HG02678 (cell line): Measurements from ENCODE around the gene KIFC3.
A peak's percentile ranks its signal among the peaks of the same experiment; 100 is the strongest.
"Not testable (repeated sequence)": the region's sequence is repeated elsewhere in the genome, so short reads cannot be mapped to it uniquely, and the experiment has no call there.

Experiments used
- ATAC-seq: cut with Tn5 transposase; IDR thresholded peaks from one replicate; pipeline ENCODE4 v1.9.1; 2021; ENCODE audit warnings: mild to moderate bottlenecking, moderate library complexity; ENCODE audit not compliant: unreplicated experiment

The KIFC3 gene

DNA sequence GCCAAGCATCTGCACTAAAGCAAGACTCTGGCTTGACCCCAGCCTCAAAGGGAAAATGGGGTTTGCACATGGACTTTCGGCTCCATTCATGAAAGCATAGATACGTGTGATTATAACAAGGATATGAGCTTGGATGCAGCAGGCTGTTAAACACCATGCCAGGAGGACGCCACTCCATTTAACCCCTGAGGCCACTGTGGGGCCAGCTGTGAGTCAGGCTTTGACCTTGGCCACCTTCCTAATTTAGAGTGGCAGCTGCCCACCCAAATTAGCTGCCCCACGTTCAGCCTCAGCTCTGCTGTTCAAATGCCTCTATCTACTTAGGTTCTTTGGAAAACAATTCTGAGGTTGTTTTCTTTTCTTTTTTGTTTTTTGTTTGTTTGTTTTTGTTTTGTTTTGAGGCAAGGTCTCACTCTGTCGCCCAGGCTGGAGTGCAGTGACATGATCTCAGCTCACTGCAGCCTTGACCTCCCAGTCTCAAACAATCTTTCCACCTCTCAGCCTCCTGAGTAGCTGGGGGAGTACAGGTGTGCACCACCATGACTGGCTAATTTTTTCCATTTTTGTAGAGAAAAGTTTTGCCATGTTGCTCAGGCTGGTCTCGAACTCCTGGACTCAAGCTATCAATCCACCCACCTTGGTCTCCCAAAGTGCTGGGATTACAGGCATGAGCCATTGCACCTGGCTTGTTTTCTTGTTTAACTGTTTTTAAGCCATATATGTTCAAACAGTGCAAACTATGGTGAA is 23.2 kb upstream of the KIFC3 start:
- no peak for ATAC-seq

DNA sequence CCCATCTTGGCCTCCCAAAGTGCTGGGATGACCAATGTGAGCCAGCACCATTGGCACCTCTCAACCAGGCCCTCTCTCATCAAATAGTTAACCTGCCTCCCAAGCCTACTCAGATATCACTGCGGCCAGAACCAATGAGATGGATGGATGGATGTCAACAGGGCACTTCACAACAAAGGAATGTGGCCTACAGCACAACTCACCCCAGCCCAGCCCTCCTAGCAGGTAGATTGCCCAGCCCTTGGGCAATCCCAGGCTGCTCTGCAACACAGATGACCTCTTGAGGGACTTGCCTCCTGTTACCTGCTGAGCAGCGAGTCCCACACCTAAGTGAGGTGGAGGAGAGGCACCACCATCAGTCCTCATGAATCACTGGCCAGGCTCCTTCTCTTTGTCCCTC is 22.6 kb upstream of the KIFC3 start:
- no peak for ATAC-seq

DNA sequence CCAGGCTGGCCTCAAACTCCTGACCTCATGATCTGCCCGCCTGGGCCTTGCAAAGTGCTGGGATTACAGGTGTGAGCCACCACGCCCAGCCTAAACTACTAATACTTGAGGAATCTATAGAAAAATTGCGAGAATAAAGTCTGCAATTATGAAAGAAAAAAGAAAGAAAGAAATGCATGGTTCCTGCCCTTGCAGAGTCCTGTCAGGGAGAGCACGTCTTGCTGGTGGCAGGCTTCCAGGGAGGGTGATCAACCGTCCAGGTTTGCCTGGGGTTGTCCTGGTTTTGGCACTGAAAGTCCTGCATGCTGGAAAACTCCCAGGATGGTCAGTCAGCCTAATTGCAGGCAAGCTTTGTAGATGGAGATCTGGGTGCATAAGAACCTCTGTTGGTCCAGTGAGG is 21.5 kb upstream of the KIFC3 start:
- no peak for ATAC-seq

DNA sequence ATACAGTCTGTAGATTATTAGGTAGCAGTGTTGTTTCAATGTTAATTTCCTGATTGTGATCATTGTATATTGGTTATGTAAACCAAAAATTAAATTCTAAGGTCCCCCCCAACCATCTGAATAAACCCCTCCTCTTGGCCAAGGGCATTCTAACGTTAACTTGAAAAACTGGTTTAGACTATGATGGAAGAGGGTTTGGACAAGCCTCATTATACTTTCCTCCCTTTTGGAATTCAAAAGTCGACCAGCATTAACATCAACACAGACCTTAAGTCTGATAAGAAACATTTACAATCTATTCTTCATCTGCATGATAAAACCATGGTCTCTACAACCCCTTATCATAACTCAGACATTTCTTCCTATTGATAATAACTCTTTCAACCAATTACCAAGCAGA is 20.6 kb upstream of the KIFC3 start:
- ATAC-seq, result no peak

DNA sequence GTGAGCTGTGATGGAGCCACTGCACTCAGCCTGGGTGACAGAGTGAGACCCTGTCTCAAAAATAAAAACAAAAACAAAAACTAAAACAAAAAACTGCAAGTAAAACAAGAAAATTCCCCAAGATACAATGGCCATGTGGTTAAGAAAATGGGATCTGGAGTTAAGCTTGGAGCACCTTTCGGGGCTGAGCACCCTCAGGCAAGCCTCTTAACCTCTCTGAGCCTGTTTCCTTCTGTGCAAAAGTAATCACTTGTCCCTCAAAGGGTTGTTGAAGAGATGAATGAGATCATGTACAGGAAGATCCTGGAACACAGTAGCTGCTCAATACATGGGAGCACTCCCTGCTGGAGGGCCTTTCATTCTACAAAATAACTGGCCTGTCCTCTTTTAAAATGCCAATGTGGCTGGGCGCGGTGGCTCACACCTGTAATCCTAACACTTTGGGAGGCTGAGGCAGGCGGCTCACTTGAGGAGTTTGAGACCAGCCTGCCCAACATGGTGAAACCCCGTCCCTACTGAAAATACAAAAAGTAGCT is 19.8 kb upstream of the KIFC3 start:
- ATAC-seq, result no peak

DNA sequence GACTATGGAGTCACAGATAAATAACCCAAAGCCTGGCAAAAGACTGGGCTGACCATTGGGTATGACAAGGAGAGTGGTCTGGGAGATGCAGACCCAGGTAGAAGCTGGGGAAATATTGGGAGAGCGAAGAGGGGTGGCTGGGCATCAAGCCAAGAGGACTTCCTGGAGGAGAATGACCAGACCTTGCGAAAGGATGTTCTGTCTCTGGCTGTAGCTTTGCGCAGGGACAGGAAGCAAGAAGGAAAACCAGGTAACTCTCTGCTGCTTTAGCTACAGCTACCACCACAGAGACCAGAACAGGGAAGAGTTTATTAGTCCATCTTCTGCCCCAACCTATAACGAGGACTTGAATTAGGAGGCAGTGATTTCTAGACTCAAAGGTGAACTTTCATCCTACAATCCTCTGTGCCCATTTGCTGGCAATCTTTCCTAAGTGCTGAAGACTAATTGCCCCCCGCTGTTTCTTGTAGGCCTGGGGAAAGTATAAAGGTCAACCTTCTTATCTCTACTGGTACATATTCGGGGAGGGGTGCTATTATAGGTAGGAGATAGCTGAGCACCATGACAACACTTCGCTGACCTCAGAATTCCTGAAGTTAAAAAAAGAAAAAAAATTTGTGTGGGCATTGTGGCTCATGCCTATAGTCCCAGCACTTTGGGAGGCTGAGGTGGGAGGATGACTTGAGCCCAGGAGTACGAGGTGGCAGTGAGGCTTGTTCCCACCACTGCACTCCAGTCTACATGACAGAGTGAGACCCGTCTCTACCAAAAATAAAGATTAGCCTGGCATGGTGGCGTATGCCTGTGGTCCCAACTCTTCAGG is 19.1 kb upstream of the KIFC3 start:
- ATAC-seq, result no peak

DNA sequence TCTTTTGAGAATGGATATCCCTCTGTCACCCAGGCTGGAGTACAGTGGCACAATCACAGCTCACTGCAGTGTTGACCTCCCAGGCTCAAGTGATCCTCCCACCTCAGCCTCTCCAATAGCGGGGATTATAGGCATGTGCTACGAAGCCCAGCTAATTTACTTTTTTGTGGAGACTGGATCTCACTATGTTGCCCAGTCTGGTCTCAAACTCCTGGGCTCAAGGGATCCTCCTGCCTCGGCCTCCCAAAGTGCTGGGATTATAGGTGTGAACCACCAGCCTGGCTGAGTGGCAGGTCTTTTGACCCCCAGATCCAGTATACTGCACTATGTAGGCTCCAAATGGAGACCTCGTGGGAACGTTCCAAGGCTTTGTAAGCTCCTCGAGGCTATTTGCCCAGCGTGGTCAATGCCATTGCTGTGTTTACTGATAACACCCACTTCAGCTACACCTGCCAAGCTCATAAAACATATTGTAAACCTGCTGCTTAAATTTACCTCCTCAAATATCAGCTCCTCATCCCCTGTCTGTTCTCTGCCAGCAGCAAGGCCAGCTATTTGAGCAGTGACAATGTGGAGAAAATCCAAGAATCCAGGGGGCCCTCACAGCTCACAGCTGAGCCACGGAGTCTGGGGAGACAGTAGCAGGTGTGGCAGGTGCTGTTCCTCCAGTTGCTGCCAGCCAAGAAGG is 16.2 kb upstream of the KIFC3 start:
- ATAC-seq, result no peak

DNA sequence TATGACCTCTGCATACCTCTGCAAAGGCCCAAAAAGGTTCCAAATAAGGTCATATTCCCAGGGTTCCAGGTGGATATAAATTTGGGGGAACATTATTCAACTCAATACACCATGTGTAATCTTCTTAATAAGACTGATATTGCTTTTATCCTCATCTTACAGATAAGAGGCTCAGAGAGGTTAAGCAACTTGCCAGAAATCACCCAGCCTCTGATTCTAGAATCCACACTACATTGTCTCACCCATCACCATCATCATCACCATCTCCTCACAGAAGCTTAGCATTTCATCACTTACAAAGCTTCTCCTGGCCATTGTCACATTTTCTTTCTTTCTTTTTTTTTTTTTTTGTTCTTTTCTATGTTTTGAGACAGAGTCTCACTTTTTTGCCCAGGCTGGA is 15.4 kb upstream of the KIFC3 start:
- no peak for ATAC-seq

DNA sequence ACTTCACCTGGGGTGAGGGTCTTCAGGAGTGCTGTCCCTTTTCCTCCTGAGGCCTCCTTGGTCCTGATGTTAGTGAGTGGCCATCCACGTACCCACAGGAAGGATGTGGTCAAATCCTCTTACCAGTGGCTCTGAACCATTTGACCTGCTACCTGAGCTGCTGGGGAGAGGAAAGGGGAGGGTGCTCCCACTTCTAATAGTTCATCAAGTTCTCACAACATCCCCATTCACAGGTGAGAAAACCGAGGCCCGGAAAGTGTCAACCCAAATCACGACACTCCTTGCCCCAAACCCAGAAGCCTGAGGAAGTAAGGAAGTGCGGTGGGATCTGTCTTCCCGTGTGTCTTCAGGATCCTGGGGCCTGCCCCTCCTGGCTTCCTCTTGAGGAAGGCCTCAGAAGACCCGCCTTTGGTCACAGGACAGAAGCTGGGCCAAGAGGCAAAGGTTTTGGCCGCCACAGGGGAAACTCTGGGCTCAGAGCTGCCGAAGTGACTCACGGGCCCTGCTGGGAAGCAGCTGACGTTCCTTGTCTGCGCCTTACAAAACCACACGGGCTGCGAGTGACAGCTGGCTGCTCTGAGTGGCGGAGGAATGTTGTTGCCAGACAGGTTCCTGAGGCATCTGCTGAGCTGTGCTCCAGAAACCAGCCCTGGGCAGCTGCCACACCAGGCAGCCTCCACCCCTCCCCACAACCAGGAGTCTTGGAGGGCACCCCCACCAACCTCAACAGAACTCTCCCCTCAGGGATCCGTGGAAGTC is 13.9 kb upstream of the KIFC3 start:
- ATAC-seq, result peak; percentile 53

DNA sequence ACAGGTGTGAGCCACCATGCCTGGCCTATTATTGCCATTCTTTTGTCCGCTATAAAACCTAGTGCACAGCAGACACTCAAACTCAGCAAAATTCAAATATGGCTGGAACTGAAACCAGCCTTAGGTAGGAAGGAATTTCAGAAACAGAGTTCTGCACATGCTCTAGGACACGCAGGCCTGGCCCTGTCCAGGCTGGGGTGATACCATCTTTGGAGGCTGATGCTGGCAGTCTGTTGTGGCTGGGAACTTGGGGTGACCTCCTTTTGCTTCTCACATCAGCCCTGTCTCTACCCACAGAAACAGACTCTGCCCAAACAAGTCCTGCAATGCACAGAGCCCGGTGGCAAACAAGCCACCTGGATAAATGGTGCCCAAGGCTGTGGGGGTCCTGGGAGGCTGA is 12.6 kb upstream of the KIFC3 start:
- no peak for ATAC-seq

DNA sequence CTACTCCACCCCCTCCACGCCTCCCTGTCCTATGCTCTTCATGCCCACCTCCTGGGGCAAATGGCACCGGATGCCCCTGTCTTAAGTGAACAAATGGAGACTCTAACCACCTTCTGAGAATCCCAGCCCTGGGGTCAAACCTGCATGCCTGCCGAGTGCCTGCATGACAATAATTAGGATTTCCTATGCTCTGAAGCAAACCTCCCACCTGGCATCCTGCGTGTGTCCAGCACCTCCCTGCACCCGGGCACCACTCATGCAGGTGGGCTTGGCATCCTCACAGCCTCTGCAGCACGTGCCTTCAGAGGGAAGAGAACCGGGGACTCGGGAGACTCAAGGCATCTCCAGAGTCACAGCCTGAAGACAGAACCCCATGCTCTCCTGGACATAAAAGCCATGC is 11.2 kb upstream of the KIFC3 start:
- no peak for ATAC-seq

DNA sequence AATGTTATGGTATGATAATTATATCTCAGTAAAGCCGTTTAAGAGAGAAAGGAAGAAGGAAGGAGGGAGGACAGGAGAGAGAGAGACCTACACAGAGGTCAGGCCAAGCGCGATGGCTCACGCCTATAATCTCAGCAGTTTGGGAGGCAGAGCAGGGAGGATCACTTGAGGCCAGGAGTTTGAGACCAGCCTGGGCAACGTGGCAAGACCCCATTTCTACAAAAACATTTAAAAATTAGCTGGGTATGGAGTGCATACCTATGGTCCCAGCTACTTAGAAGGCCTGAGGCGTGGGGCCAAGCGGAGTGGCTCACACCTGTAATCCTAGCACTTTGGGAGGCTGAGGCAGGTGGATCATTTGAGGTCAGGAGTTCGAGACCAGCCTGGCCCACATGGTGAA is 9.0 kb upstream of the KIFC3 start:
- not testable (repeated sequence) for ATAC-seq

DNA sequence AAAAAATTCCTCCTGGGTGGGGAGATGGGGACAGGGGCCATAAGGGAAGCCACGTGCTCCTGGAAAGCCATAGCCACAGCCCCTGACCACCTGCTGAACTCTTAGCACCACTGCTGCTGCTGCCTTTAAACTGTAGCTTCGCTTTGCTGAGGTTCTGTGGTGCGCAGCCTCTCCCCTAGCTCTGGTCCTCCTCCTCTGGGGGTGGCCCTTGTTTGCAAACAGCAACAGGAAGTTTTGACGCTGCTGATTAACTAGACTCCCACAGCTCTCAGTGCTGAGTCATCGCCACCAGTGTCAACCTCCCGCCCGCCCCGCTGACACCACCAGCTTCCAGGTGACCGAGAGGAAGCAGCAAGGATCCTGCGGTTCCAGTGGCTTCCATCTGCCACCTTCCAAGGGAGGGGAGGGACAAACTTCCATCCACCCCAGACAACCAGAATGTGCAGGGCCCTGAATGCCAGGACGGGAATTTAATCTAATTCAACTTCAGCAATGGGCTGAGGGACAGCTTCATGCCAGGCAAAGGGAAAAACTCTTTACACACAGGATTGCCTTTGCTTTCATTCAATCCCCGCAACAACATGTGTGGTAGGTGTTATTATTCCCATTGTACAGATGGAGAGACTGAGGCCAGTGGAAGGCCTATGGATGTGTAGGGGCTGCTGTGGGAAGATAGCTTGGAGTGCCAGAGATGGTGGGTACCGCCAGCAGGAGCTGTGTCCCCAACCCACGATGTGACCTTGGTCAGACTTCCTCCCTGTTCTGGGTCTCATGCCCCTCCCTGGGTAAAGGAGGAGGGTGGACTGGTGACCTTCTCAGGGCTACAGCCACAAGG is 8.1 kb upstream of the KIFC3 start:
- peak; percentile 99 for ATAC-seq

DNA sequence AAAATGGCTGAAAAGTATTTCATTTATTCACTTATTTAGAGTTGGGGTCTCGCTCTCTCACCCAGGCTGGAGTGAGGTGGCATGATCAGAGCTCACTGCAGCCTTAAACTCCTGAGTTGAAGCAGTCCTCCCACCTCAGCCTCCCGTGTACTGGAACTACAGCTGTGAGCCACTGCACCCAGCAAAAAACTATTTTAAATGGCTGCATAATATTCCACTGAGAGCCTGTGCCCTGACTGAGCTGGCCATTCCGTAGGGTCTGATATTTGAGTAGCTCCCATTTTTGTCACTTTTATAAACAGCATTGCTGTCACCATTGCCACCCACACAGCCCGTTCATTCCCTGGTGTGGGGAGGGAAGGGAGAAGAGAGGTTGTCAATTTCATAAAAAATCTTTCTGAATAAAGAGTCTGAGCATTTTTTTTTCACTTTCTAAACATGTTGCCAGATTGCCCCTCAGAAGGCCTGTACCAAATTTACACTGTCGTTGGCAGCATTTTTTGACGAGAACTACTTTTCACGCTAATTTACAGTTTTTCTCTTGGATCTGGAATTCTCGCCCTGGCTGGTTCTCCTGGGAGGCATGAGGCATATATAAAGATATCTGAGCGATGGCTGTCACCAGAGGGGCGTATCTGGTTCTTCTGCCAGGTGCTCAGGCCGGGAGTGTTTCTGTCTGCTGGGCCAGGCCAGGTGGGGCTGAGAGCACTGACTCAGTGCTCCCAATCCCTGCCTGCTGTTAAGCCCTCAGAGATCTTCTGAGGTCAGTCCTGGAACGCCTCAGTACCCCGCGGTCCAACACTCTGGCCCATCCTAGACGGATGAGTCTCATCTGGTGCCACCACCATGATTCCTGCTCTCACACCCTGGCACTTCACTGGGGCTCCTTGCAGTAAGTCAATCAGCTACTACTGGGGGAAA is 7.2 kb upstream of the KIFC3 start:
- no peak for ATAC-seq

DNA sequence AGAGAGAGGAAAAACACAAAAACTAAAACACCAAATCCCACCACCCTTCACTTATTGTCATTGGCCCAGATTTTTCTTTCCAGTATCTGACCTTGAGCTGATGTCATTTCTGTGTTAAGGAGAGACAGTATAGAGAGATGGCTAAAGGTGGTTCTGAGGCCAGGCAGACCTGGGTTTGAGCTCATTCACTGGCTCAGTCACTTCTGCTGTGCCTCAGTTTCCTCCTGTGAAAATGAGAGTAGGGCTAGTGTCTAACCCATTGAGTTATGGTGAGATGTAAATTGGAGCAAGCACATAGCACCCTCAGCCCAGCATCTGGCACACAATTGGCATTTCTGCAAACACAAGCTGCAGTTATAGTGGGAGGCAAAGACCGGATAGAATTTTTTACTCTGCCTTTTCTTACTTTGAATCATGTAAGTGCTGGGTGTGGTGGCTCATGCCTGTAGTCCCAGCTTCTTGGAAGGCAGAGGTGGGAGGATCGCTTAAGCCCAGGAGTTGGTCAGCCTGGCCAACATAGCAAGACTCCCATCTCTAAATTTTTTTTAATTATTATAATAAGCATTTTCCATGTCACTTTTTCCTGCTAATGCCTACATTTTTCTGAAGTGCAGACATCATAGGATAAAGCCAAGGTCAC is 6.4 kb upstream of the KIFC3 start:
- no peak for ATAC-seq

DNA sequence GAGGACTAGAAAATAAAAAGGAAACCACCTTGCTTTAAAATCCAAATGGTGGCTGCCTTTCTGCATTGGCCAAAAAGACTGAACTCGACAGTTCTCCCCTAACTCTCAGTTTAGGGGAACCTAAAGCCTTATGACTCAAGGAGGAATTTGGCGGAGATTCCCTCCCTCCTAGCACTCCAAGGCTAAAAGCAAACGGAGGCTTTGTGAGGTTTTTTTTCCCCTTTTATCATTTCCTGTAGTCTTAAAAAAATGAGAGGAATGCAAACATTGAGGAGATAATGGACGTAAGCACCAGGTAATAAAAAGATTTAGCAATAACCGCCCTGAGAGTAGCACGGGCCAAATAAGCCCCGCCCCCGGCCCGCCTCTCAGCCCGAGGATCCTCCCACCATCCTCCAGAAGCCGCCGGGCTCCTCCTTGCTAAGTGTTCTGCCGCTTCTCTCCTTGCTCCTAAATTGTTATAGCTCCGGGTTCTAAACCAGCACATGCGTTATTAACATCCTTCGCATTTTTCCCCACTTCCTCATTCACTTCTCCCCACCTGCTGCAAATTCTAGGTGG is 5.8 kb upstream of the KIFC3 start:
- no peak for ATAC-seq

DNA sequence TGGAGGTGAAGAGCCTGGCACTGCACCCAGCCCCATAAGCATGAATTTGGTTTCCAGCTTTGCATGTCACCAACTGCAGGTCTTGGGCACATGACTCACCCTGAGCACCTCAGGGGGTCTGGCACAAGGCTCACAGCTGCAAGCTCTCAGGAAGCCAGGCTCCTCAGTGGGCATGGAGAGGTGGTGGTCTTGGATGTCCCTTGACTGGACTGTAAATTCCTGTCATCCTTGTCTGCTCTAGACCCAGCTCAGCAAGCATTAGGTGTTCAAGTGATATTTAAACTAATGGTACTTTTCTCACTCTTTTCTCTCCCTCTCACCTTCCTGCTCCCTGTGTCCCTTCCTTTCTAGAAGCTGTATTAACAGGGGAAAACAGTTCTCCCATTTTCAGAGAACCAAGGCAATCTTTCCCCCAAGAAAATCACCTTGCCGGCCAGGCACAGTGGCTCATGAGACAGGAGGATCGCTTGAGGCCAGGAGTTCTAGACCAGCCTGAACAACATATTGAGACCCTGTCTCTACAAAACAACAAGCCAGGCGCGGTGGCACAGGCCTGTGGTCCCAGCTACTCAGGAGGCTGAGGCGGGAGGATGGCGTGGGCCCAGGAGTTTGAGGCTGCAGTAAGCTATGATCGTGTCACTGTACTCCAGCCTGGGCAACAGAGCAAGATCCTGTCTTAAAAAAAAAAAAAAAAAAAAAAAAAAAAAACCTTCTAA is 5.1 kb upstream of the KIFC3 start:
- no peak for ATAC-seq
